ENCODE results near the gene PDF.
A peak's percentile ranks its signal among the peaks of the same experiment; 100 is the strongest.

Gene PDF

GRCh38 chr16:69339289-69340094 is 9.1 kb upstream of the PDF start, which contains the start of the genes COG8 and NIP7:
TSS of gene COG8 (minus strand) at chr16:69339564. CDS start at chr16:69339552, 12 bp downstream.
TSS of gene NIP7 (plus strand) at chr16:69339772. CDS start at chr16:69339830, 58 bp downstream.
- peak; percentile 83 for DNase-seq (ENCODE audit: low read depth)

- DNase-seq (ENCODE audit: low read depth): no peak
These were observed 8.3 kb upstream of the PDF start for GRCh38 chr16:69338557-69339288.

GRCh38 chr16:69334696-69335095 is 4.3 kb upstream of the PDF start:
- DNase-seq (ENCODE audit: low read depth): no peak

GRCh38 chr16:69329369-69330285 is 761 bp downstream of the PDF start:
- DNase-seq (ENCODE audit: low read depth): peak; percentile 32

GRCh38 chr16:69328854-69329316 is 1.5 kb downstream of the PDF start:
- DNase-seq (ENCODE audit: low read depth): no peak

GRCh38 chr16:69327585-69328310 is 2.6 kb downstream of the PDF start:
- no peak for DNase-seq (ENCODE audit: low read depth)

GRCh38 chr16:69326172-69326873 is 4.1 kb downstream of the PDF start:
- no peak for DNase-seq (ENCODE audit: low read depth)

- no peak for DNase-seq (ENCODE audit: low read depth)
These were observed 4.6 kb downstream of the PDF start for GRCh38 chr16:69325784-69326171.

GRCh38 chr16:69324585-69325253 is 5.7 kb downstream of the PDF start:
- no peak for DNase-seq (ENCODE audit: low read depth)

GRCh38 chr16:69324013-69324531 is 6.3 kb downstream of the PDF start:
- DNase-seq (ENCODE audit: low read depth): no peak

- no peak for DNase-seq (ENCODE audit: low read depth)
These were observed 7.0 kb downstream of the PDF start for GRCh38 chr16:69323415-69323814.

GRCh38 chr16:69322343-69322742 is 8.0 kb downstream of the PDF start:
- DNase-seq (ENCODE audit: low read depth): no peak

GRCh38 chr16:69321080-69321479 is 9.3 kb downstream of the PDF start:
- no peak for DNase-seq (ENCODE audit: low read depth)

- DNase-seq (ENCODE audit: low read depth): no peak
These were observed 9.7 kb downstream of the PDF start for GRCh38 chr16:69320740-69321073.

GRCh38 chr16:69319826-69320739 is 10.3 kb downstream of the PDF start:
- DNase-seq (ENCODE audit: low read depth): no peak

- DNase-seq (ENCODE audit: low read depth): no peak
These were observed 11.0 kb downstream of the PDF start for GRCh38 chr16:69319381-69319780.

GRCh38 chr16:69318911-69319289 is 11.5 kb downstream of the PDF start:
- DNase-seq (ENCODE audit: low read depth): no peak

- no peak for DNase-seq (ENCODE audit: low read depth)
These were observed 12.0 kb downstream of the PDF start for GRCh38 chr16:69318177-69318910.
